Neural crest cell (in vitro differentiated cells): ENCODE results near the gene MSL1. TPM values are rescaled to one million over a fixed set of nuclear protein-coding genes. Genes with fewer than 3 reads are reported as not detected.

Source experiments
- DNase-seq: peaks from one replicate; pipeline ENCODE4 v3.0.0; 2021; ENCODE audit warnings: low read depth, mixed read lengths, low spot score
- H3K27ac Mint-ChIP-seq: one replicate; pipeline ENCODE4 v1.8.0; 2021; ENCODE audit warnings: mild to moderate bottlenecking, mixed read lengths; ENCODE audit not compliant: unreplicated experiment
- H3K27me3 Mint-ChIP-seq: 2 replicates; pipeline ENCODE4 v1.8.0; 2021; ENCODE audit warnings: low read depth, mild to moderate bottlenecking, mixed read lengths
- H3K36me3 Mint-ChIP-seq: 2 replicates; pipeline ENCODE4 v1.8.0; 2021; ENCODE audit warnings: low read depth, mild to moderate bottlenecking, mixed read lengths
- H3K4me1 Mint-ChIP-seq: 2 replicates; pipeline ENCODE4 v1.8.0; 2021; ENCODE audit warnings: mixed read lengths
- H3K4me3 Mint-ChIP-seq: one replicate; pipeline ENCODE4 v1.8.0; 2021; ENCODE audit warnings: mild to moderate bottlenecking, mixed read lengths
- H3K9me3 Mint-ChIP-seq: 2 replicates; pipeline ENCODE4 v1.8.0; 2021; ENCODE audit warnings: mixed read lengths
- total RNA-seq: library from RNA; stranded (reverse); gene quantifications from 2 replicates; pipeline ENCODE4 v1.2.1, GENCODE V29; 2021
- TF ChIP-seq, protein P1 (sequence below): fragments of 200-600 bp; sonication (generic); conservative IDR thresholded peaks from 2 replicates; pipeline ENCODE4 v1.5.0; 2021; ENCODE audit warnings: antibody characterized with exemption, mild to moderate bottlenecking

MSL1 gene
- total RNA-seq, 1 donor from 2014 or later = 147 TPM

DNA sequence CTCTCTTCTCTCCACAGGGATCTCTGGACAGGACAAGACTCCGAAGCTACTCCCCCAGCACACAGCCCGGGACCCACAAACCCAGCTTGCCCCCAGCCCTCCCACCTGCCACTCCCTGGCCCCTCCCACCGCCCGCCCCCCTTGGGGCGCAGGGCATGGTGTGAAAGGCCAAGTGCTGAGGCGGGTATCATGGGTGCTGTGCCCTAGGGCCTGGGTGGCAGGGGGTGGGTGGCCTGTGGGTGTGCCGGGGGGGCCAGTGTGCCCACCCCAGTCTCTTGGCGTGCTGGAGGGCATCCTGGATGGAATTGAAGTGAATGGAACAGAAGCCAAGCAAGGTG lies 47.6 kb upstream of the MSL1 start:
- Mint-ChIP-seq H3K27me3 (no peaks in the 10 kb centered on the region), H3K27ac (no peak overlapping the region), H3K4me3 (no peak overlapping the region), H3K4me1 (peaks cover 33% of the 10 kb centered on the region), H3K9me3 (no peaks in the 10 kb centered on the region), H3K36me3 (no peaks in the 10 kb centered on the region)
- no peak for DNase-seq
- TF ChIP-seq, protein P1, sequence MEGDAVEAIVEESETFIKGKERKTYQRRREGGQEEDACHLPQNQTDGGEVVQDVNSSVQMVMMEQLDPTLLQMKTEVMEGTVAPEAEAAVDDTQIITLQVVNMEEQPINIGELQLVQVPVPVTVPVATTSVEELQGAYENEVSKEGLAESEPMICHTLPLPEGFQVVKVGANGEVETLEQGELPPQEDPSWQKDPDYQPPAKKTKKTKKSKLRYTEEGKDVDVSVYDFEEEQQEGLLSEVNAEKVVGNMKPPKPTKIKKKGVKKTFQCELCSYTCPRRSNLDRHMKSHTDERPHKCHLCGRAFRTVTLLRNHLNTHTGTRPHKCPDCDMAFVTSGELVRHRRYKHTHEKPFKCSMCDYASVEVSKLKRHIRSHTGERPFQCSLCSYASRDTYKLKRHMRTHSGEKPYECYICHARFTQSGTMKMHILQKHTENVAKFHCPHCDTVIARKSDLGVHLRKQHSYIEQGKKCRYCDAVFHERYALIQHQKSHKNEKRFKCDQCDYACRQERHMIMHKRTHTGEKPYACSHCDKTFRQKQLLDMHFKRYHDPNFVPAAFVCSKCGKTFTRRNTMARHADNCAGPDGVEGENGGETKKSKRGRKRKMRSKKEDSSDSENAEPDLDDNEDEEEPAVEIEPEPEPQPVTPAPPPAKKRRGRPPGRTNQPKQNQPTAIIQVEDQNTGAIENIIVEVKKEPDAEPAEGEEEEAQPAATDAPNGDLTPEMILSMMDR = no peak

DNA sequence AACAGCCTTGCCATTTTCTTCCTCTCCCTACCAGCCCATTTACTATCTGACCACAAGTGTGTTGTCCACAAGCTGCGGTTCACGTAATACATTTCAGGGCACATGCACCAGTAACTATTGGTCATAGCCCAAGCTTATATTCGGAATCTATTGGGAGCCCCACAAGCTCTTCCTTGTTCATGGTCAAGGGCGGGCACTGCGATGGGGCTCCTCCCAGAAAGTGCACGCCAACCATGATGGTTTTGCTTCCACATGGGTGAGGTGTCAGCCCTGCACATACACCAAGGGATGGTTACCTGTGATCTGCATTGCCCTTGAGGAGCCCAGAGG lies 46.9 kb upstream of the MSL1 start:
- Mint-ChIP-seq H3K4me3 (no peak overlapping the region), H3K36me3 (no peaks in the 10 kb centered on the region), H3K9me3 (no peaks in the 10 kb centered on the region), H3K4me1 (peaks cover 26% of the 10 kb centered on the region), H3K27ac (no peak overlapping the region), H3K27me3 (no peaks in the 10 kb centered on the region)
- DNase-seq = no peak
- TF ChIP-seq, protein P1 = no peak

DNA sequence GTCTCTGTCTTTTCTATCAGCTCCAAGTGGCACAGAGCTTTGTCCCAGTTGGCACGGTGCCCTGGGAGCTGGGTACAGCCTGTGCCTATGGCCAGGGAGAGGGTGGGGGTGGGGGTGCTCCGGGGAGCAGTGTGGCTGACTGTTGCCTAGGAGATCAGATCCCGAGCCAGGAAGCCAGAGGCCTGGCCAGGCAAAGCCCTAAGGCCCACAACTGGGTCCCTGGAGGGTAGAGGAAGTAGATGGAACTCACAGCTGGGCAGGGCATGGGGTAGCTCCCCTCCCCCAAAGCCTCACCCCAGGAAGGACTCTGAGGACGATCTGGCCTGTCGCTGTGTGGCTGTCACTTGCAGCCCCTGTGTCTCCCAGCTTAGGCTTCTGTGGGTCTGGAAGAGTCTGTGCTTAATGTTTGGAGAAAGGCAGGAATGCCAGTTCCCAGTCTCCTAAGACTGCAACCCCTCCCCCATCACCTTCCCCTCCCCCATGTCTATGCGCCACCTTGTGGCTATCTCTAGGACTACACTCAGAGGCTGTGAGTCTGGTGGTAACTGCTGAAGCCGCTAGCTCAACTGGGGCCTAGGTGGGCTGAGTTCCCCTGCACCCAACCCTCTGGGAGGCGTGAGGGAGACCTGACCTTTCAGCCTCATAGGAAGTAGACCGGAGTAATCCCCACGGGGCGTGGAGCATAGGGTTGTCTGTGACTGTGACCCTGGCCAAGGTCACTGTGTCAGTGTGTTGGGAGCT lies 46.4 kb upstream of the MSL1 start:
- Mint-ChIP-seq H3K36me3 (no peaks in the 10 kb centered on the region), H3K4me1 (peaks cover 21% of the 10 kb centered on the region), H3K4me3 (no peak overlapping the region), H3K27ac (peak overlapping the region; percentile 79), H3K9me3 (no peaks in the 10 kb centered on the region), H3K27me3 (no peaks in the 10 kb centered on the region)
- DNase-seq = peak; percentile 78
- TF ChIP-seq, protein P1 = peak; percentile 86

DNA sequence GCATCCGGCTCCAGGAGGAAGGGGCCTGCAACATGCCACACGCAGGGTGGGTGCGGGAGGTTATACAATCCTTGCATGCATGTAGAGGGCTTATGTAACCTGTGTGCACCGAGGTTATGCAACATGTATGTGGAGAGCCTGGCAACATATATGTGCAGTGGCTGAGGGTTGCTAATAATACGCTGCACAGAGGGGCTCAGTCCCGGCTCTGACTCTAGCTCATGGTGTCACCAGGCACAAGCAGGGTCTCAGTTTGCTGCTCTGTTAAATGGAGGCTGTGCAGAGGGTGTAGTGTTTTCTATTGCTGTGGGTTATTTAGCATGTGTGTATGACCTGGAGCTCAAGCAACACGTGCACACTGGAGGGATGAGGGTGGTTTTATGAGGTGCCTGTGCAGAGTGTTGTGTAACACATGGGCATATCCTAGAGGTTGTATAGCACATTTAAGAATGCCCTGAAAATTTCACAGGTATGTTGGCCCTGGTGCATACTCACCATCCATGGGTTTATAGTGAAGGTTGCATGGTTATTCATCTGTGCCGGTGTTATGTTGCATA lies 45.8 kb upstream of the MSL1 start:
- Mint-ChIP-seq H3K4me1 (peaks cover 17% of the 10 kb centered on the region), H3K9me3 (no peaks in the 10 kb centered on the region), H3K27ac (no peak overlapping the region), H3K36me3 (no peaks in the 10 kb centered on the region), H3K4me3 (no peak overlapping the region), H3K27me3 (no peaks in the 10 kb centered on the region)
- DNase-seq = no peak
- TF ChIP-seq, protein P1 = no peak

DNA sequence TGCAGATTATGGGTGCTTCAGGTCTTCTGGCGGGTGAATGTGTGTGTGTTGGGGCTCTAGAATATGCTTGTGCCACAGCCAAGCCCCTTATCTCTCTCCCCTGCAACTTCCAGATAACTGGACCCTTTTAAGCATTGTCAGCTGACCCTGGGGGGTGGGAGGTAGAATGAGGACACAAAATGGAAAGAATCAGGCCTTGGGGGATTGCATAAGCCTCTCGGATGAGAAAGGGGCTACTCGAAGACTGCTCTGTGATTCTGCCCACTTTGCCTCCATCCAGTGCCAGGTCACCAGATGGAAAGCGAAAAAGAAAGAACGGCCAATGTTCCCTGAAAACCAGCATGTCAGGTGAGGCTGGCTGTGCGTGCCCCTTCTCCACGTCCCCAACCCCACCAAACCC lies 45.2 kb upstream of the MSL1 start:
- no peak for DNase-seq
- TF ChIP-seq, protein P1 = no peak
- H3K27me3 Mint-ChIP-seq = no peaks in the 10 kb centered on the region
- H3K4me3 Mint-ChIP-seq = no peak overlapping the region
- H3K36me3 Mint-ChIP-seq = no peaks in the 10 kb centered on the region
- no peaks in the 10 kb centered on the region for H3K9me3 Mint-ChIP-seq
- H3K27ac Mint-ChIP-seq = no peak overlapping the region
- H3K4me1 Mint-ChIP-seq = peaks cover 15% of the 10 kb centered on the region
